ENCODE data around the gene TARBP2.

DNA sequence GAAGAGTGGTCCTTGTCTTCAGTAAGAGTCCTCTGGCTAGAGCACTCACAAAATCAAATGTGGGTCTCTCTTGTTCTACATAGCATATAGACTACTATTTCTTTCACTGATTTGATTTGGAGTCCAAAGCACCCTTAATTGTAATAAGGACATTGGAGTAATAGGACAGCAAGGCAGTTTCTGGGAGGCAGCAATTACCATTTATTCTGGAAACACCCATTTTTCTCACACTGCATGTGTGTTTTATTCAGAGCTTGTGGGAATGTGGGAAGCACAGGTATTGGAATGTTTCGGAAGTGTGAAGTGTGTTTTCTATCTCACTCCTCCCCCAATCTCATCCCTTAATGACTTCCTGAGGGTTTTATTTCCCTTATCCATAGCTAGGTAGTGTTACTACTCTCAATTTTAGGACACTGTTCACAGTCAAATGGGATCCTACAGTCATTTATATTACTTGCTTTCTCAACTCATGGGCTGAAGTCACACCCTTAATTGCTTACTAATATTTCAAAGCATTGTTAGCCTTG, 29.0 kb upstream of the TARBP2 start:
- TF ChIP-seq POLR2A (IDR thresholded peaks at IDR 0.05) (no peak), POLR2AphosphoS5 (IDR thresholded peaks at IDR 0.05) (no peak)
- TF ChIP-seq, protein P1, sequence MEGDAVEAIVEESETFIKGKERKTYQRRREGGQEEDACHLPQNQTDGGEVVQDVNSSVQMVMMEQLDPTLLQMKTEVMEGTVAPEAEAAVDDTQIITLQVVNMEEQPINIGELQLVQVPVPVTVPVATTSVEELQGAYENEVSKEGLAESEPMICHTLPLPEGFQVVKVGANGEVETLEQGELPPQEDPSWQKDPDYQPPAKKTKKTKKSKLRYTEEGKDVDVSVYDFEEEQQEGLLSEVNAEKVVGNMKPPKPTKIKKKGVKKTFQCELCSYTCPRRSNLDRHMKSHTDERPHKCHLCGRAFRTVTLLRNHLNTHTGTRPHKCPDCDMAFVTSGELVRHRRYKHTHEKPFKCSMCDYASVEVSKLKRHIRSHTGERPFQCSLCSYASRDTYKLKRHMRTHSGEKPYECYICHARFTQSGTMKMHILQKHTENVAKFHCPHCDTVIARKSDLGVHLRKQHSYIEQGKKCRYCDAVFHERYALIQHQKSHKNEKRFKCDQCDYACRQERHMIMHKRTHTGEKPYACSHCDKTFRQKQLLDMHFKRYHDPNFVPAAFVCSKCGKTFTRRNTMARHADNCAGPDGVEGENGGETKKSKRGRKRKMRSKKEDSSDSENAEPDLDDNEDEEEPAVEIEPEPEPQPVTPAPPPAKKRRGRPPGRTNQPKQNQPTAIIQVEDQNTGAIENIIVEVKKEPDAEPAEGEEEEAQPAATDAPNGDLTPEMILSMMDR (IDR thresholded peaks at IDR 0.05), result no peak
